Stimulated activated CD4-positive, alpha-beta T cell treated with anti-CD3 and anti-CD28 coated beads, Interleukin-1b, Interleukin-23, amount 100 ng/mL, for 24 hours (primary cell): ENCODE data around the gene RFC1.
"Not testable (repeated sequence)": the region's sequence is repeated elsewhere in the genome, so short reads cannot be mapped to it uniquely, and the experiment has no call there.

ENCODE experiments used
- DNase-seq, 4 experiments: peaks; one replicate each; pipeline ENCODE4 v3.0.0-alpha.2; 2020; ENCODE audit warnings: low read depth in 4 of 4, low spot score in 1 of 4

The RFC1 gene

DNA sequence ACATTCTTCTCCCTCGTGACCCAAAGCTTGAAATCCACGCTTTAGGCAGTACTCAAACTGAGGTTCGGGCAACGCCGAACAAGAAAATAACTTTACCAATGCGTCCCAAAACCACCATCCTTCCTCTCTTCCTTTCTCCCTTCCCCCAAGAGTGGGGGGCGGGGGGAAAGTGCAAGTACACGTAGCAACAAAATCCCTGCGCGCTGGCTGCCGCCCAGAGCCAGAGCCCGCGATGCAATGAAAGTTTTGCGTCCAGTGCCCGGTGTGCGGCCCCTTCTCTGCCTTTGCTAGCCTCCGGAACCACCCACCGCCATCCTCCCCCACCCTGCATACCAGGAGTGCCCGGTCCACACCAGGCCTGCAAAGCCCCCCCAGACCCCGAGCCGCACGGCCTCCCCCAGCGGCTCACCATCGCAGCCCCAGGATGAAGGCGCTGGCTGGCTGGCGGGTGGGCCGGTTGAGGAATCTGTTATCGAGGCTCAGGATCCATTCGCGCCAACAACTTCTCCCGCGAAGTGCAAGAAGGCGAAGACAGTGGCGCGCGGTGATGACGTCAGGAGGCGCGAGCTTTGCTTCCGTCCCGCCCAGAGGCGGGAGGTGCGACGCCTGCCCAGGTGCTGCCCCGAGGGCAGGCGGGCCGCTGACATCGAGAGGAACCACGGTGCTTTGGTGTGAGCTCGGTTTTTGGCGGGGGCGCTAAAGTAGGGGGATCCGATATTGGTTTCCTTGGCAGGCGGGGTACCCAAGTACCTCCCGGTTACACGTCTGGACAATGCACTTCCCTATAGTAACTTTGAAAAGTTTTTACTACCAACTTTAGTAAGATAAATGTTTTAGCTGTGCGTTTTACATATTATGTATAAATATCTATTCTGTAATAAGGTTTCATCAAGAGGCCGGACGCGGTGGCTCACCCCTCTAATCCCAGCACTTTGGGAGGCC is at the start of gene RFC1:
RFC1 (minus strand) TSS at position 533 of the 942 bp plus-strand sequence; CDS start at position 412, 121 bp downstream.
- DNase-seq: peak; percentile 89 to 95 (median 94)

DNA sequence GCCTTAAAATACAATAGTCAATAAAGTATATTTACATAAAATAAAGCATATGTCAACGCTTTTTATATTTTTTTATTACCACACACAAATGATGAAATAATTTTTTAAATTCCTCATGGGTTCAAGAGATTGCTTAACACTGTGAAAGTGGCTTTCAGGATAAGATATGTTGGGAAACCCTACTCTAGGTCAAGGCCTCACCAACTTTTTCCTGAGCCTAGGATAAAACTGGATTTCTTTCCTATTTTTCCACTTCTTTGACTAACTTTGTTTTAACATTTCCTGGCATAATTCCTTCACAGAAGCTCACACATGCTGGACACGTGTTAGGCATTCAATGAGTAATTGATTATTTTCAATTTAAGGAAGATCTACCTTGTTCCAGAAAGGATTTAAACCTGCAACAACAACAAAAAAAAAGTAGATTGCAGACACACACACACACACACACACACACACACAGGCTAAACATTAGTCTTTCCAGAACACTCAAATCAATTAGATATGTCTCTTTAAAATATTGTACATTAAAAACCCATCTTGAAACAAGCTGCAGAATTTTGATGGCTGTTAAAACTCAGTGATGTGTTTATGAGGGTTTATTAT is 49.6 kb upstream of the RFC1 start:
- DNase-seq: no peak

- not testable (repeated sequence) for DNase-seq
Measured at GRCh38 chr4:39411561-39411960, 45.4 kb upstream of the RFC1 start.

- DNase-seq: no peak
Measured at GRCh38 chr4:39410415-39410814, 44.3 kb upstream of the RFC1 start.

DNA sequence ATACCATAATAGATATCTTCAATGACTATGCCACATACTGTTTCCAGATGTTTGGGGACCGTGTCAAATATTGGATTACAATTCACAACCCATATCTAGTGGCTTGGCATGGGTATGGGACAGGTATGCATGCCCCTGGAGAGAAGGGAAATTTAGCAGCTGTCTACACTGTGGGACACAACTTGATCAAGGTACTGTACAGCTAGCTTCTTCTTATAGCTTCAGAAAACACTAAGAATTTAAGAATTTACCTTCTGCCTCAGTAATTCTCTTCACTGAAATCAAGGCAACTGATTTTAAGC is 41.4 kb upstream of the RFC1 start:
- DNase-seq: no peak

DNA sequence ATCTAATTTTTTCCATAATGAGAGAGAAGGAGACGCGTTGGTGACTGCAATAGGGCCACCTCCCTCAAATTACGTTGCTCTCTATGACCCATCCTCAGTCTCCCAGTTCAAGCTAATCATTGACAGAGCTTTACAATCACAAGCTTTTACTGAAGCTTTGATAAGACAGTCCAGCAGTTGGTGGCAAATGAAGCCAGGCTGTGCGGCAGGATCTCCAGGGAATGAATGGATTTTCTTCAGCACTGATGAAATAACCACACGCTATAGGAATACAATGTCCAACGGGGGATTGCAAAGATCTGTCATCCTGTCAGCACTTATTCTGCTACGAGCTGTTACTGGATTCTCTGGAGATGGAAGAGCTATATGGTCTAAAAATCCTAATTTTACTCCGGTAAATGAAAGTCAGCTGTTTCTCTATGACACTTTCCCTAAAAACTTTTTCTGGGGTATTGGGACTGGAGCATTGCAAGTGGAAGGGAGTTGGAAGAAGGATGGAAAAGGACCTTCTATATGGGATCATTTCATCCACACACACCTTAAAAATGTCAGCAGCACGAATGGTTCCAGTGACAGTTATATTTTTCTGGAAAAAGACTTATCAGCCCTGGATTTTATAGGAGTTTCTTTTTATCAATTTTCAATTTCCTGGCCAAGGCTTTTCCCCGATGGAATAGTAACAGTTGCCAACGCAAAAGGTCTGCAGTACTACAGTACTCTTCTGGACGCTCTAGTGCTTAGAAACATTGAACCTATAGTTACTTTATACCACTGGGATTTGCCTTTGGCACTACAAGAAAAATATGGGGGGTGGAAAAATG is 40.8 kb upstream of the RFC1 start, which contains the start of gene KLB:
KLB (plus strand) TSS at position 168 of the 821 bp plus-strand sequence; CDS start at position 188, 20 bp downstream.
- DNase-seq: no peak

- DNase-seq: not testable (repeated sequence)
Measured at GRCh38 chr4:39401640-39402039, 35.5 kb upstream of the RFC1 start.

DNA sequence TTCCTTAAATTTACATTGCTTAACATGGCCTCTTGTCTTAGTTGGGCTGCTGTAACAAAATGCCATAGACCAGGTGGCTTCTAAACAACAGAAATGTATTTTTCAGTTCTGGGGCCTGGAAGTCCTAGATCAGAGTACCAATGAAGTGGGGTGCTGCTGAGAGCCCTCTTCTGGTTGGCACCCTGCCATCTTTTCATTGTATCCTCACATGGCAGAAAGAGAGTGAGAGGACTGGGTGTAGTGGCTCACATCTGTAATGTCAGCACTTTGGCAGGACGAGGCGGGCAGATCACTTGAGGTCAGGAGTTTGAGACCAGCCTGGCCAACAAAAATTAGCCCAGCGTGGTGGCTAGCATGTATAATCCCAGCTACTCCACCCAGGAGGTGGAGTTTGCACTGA is 28.5 kb upstream of the RFC1 start:
- DNase-seq: no peak

DNA sequence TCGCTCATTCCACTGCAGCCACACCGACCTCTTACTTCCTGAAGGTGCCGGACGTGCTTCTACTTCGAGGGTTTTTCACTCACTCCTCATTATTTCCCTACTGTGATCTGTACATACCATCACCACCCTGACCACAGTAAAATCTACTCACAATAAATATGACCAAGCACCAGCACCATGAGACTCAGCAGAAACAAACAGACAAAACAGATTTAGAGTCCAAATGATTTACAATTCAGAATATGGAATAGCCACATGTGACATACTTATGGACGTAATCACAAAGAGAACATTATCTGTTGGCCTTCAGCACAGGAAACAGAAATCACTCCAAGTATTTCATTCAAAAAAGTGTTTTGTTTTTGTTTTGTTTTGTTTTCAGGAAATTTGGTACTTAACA is 24.4 kb upstream of the RFC1 start:
- no peak for DNase-seq

DNA sequence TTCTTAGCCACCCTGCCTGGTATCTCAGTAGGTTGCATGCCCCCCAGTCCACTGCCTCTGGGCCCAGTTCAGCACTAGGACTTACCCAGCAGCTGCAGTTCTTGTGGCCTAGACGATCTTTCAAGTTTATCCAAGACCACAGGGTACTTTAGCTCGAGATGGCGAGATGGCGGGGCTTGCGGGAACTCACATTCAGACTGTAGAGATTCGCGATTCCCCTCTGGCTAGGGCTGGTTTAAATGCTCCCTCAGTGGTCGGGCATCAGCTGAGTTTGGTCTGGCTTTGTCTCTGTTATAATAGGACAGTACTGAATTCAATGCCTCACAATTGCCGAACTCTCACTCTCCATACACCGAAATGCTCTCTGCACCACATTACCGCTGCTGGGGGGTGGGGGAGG is 18.4 kb upstream of the RFC1 start:
- DNase-seq: no peak

GRCh38 chr4:39383690-39384089 is 17.5 kb upstream of the RFC1 start:
- DNase-seq: no peak

DNA sequence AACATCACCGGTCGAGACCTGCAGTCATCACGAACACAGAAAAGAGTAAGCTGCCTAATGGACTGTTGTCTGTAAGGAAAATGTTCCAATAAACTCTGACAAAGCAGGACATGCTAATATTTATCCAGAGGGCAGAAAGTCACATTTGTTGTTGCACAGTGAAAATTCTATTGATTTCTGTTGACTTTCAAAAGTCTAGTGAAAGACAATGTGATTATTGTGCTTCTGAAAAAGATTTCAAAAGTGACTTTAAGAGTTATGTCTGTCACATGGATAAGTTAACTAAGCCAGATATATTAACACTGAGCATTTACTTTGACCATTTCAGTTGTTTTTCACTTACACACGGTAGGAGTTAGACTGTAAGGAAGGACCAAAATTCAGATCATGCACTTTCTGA is 9.3 kb upstream of the RFC1 start:
- no peak for DNase-seq

GRCh38 chr4:39371209-39371608 is 5.0 kb upstream of the RFC1 start:
- not testable (repeated sequence) for DNase-seq

GRCh38 chr4:39369301-39369700 is 3.1 kb upstream of the RFC1 start:
- no peak for DNase-seq

DNA sequence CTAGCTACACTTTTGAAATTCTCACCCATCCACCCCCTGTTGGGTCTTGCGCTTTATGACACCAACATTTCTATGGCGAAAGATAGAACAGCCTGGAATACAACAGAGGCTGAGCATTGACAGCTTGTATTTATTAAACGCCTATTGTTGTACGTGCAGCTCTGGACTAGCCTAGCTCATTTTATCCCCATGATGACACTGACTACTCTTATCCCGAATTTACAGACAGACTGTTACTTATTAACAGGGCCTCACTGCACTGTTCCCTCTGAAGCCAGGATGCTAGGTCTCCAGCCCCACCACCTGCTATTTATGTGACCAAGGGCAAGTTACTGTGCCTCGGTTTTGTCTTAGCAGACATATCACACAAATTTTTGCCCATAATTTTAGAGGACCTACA is 1.0 kb upstream of the RFC1 start:
- DNase-seq: no peak

GRCh38 chr4:39365360-39365759 is 802 bp downstream of the RFC1 start:
- no peak for DNase-seq

GRCh38 chr4:39363773-39364393 is 2.3 kb downstream of the RFC1 start:
- DNase-seq: no peak

DNA sequence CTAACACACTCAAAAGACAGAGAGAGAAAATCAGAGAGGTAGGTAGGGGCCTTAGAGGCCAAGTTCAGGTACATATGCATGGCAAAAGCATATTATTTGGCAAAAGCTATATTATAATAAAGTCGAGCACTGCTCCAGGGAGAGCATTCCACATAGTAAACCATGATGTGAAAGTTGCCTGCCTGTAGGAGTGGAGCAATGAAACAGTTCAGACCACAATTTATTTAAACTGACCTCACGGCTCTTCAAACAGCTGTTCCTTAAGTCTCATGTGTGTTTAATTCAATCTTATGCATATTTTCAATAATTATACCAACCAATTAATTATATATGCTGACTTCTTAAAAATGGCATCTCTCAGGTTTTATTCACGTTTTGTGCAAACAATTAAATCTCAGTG is 3.3 kb downstream of the RFC1 start:
- DNase-seq: no peak

DNA sequence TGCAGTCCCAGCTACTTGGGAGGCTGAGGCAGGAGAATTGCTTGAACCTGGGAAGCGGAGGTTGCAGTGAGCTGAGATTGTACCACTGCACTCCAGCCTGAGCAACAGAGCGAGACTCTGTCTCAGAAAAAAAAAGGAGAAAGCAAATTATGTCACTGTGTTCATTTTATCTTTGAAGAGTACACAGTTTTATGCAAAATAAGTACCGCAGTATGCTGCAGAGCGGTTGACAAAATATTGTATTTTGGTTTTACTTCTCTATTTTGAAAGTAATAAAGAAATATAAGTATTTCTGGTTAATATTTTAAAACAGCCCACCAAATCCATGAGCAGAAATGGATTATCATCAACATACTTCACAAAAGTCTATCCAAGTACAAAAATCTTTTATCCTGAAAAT is 5.6 kb downstream of the RFC1 start:
- DNase-seq: not testable (repeated sequence)

DNA sequence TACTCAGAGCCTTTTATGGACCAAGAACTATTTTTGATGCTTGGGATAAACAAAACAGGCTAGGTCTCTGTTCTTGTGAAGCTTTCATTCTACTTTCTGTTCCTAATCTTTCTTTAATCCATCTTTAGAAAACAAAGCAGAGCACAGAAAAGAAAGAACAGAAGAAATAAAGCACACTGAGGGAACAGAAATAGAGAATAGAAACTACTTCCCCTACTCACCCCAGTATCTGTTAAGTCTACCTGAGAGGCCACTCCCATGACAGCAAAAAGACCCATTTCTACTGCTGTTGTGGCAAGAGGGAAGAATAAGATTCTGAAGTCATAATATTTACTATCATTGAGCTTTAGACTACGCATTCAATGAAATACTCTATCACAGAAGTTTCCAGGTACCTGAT is 9.2 kb downstream of the RFC1 start:
- no peak for DNase-seq

GRCh38 chr4:39354254-39354552 is 12.0 kb downstream of the RFC1 start:
- no peak for DNase-seq
